Stimulated activated CD8-positive, alpha-beta memory T cell treated with anti-CD3 and anti-CD28 coated beads, Interleukin-7, amount 100 ng/mL, for 4 hours (primary cell): ENCODE measurements around the gene ARMS2.

ENCODE experiments used
- DNase-seq, 2 donors: peaks; one replicate each; pipeline ENCODE4 v3.0.0-alpha.2; 2020; ENCODE audit warnings: low read depth in 2 of 2

The ARMS2 gene

GRCh38 chr10:122454071-122454470 is 382 bp upstream of the ARMS2 start:
- DNase-seq, result no peak

- DNase-seq, result no peak
Measured at GRCh38 chr10:122455376-122456079, 1.1 kb downstream of the ARMS2 start.

GRCh38 chr10:122457934-122458333 is 3.5 kb downstream of the ARMS2 start:
- DNase-seq, result no peak

GRCh38 chr10:122458693-122459092 is 4.2 kb downstream of the ARMS2 start:
- DNase-seq, result no peak

- DNase-seq, result no peak
Measured at GRCh38 chr10:122459561-122460273, 5.3 kb downstream of the ARMS2 start.

GRCh38 chr10:122460891-122461293 is 6.4 kb downstream of the ARMS2 start:
- DNase-seq, result no peak

- no peak for DNase-seq
Measured at GRCh38 chr10:122461367-122461728, 6.9 kb downstream of the ARMS2 start, which contains the start of gene HTRA1. HTRA1 (plus strand) TSS chr10:122461553; CDS start chr10:122461653, 100 bp downstream.

- DNase-seq, result no peak
Measured at GRCh38 chr10:122461729-122462532, 7.5 kb downstream of the ARMS2 start.

GRCh38 chr10:122462533-122463465 is 8.3 kb downstream of the ARMS2 start:
- DNase-seq, result no peak

GRCh38 chr10:122463466-122464249 is 9.2 kb downstream of the ARMS2 start:
- DNase-seq, result no peak

GRCh38 chr10:122464250-122464510 is 9.7 kb downstream of the ARMS2 start:
- no peak for DNase-seq

- no peak for DNase-seq
Measured at GRCh38 chr10:122464586-122464985, 10.1 kb downstream of the ARMS2 start.

- DNase-seq, result no peak
Measured at GRCh38 chr10:122465401-122466040, 11.1 kb downstream of the ARMS2 start.

- DNase-seq, result no peak
Measured at GRCh38 chr10:122466951-122467381, 12.5 kb downstream of the ARMS2 start.

- no peak for DNase-seq
Measured at GRCh38 chr10:122467701-122468100, 13.2 kb downstream of the ARMS2 start.

- DNase-seq, result no peak
Measured at GRCh38 chr10:122468307-122468925, 14.0 kb downstream of the ARMS2 start.

GRCh38 chr10:122468926-122469781 is 14.7 kb downstream of the ARMS2 start:
- DNase-seq, result no peak

- no peak for DNase-seq
Measured at GRCh38 chr10:122469848-122470247, 15.4 kb downstream of the ARMS2 start.
